ENCODE results near the gene PCDHGA1. TPM values are rescaled to one million over a fixed set of nuclear protein-coding genes. Genes with fewer than 3 reads are reported as not detected.

Gene PCDHGA1
- polyA plus RNA-seq, 1 donor from 2014 or later, result 0.19 TPM

DNA sequence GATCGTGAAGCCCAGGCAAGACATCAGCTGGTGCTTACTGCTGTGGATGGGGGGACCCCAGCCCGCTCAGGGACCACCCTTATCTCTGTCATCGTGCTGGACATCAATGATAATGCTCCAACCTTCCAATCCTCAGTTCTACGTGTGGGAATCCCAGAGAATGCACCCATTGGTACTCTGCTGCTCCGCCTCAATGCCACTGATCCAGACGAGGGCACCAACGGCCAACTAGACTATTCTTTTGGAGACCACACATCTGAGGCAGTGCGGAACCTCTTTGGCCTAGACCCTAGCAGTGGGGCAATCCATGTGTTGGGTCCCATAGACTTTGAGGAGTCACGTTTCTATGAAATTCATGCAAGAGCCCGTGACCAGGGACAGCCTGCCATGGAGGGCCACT lies 159.5 kb downstream of the PCDHGA1 start:
- Histone ChIP-seq H3K4me2 (ENCODE audit: low read length) (no peak overlapping the region), H3K9me2 (ENCODE audit: insufficient read depth, low read length) (no peaks in the 10 kb centered on the region), H3K27ac (ENCODE audit: low read length) (no peak overlapping the region), H3K27me3 (ENCODE audit: insufficient read depth, low read depth, low read length) (no peaks in the 10 kb centered on the region), H3K36me3 (ENCODE audit: insufficient read depth, low read length) (peaks cover 30% of the 10 kb centered on the region), H4K20me1 (ENCODE audit: insufficient read depth) (no peaks in the 10 kb centered on the region), H3K79me2 (replicated peaks; ENCODE audit: insufficient read depth, low read length) (peaks cover 10% of the 10 kb centered on the region), H3K9ac (ENCODE audit: low read length) (no peak overlapping the region), H2AFZ (ENCODE audit: low read depth, low read length) (no peak overlapping the region), H3F3A (ENCODE audit: insufficient read depth, low read length, poor library complexity, severe bottlenecking) (no peaks in the 10 kb centered on the region), H3K9me3 (ENCODE audit: low read length) (peaks cover 54% of the 10 kb centered on the region), H3K4me3 (ENCODE audit: low read length) (no peak overlapping the region)
- TF ChIP-seq, protein P1, sequence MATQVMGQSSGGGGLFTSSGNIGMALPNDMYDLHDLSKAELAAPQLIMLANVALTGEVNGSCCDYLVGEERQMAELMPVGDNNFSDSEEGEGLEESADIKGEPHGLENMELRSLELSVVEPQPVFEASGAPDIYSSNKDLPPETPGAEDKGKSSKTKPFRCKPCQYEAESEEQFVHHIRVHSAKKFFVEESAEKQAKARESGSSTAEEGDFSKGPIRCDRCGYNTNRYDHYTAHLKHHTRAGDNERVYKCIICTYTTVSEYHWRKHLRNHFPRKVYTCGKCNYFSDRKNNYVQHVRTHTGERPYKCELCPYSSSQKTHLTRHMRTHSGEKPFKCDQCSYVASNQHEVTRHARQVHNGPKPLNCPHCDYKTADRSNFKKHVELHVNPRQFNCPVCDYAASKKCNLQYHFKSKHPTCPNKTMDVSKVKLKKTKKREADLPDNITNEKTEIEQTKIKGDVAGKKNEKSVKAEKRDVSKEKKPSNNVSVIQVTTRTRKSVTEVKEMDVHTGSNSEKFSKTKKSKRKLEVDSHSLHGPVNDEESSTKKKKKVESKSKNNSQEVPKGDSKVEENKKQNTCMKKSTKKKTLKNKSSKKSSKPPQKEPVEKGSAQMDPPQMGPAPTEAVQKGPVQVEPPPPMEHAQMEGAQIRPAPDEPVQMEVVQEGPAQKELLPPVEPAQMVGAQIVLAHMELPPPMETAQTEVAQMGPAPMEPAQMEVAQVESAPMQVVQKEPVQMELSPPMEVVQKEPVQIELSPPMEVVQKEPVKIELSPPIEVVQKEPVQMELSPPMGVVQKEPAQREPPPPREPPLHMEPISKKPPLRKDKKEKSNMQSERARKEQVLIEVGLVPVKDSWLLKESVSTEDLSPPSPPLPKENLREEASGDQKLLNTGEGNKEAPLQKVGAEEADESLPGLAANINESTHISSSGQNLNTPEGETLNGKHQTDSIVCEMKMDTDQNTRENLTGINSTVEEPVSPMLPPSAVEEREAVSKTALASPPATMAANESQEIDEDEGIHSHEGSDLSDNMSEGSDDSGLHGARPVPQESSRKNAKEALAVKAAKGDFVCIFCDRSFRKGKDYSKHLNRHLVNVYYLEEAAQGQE (IDR thresholded peaks at IDR 0.05; ENCODE audit: borderline replicate concordance), result no peak

DNA sequence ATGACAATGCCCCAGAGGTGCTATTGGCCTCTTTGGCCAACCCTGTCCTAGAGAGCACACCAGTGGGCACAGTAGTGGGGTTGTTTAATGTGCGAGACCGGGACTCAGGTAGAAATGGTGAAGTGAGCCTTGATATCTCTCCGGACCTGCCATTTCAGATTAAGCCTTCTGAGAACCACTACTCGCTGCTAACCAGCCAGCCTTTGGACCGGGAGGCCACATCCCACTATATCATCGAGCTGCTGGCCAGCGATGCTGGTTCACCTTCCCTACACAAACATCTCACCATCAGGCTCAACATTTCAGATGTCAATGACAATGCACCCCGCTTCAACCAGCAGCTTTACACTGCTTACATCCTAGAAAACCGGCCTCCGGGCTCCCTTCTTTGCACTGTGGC lies 160.0 kb downstream of the PCDHGA1 start:
- Histone ChIP-seq H2AFZ (ENCODE audit: low read depth, low read length) (no peak overlapping the region), H4K20me1 (ENCODE audit: insufficient read depth) (no peaks in the 10 kb centered on the region), H3K27me3 (ENCODE audit: insufficient read depth, low read depth, low read length) (no peaks in the 10 kb centered on the region), H3K4me2 (ENCODE audit: low read length) (no peak overlapping the region), H3K9me2 (ENCODE audit: insufficient read depth, low read length) (no peaks in the 10 kb centered on the region), H3K9me3 (ENCODE audit: low read length) (peaks cover 54% of the 10 kb centered on the region), H3F3A (ENCODE audit: insufficient read depth, low read length, poor library complexity, severe bottlenecking) (no peaks in the 10 kb centered on the region), H3K9ac (ENCODE audit: low read length) (no peak overlapping the region), H3K27ac (ENCODE audit: low read length) (no peak overlapping the region), H3K79me2 (replicated peaks; ENCODE audit: insufficient read depth, low read length) (peaks cover 13% of the 10 kb centered on the region), H3K36me3 (ENCODE audit: insufficient read depth, low read length) (peaks cover 30% of the 10 kb centered on the region), H3K4me3 (ENCODE audit: low read length) (no peak overlapping the region)
- TF ChIP-seq TAF1 (IDR thresholded peaks at IDR 0.05; ENCODE audit: low read depth) (no peak), MXI1 (conservative IDR thresholded peaks at IDR 0.05; ENCODE audit: poor library complexity, severe bottlenecking) (no peak), POLR2AphosphoS5 (IDR thresholded peaks at IDR 0.05) (no peak), RAD21 (conservative IDR thresholded peaks at IDR 0.05) (no peak), SMC3 (conservative IDR thresholded peaks at IDR 0.05; ENCODE audit: poor library complexity) (no peak), EZH2 (IDR thresholded peaks at IDR 0.05; ENCODE audit: borderline replicate concordance, insufficient read depth, low read length, poor library complexity, severe bottlenecking) (no peak), EP300 (conservative IDR thresholded peaks at IDR 0.05; ENCODE audit: poor library complexity, severe bottlenecking) (no peak)
- TF ChIP-seq, protein P1 (IDR thresholded peaks at IDR 0.05; ENCODE audit: borderline replicate concordance), result no peak
- TF ChIP-seq, protein P2, sequence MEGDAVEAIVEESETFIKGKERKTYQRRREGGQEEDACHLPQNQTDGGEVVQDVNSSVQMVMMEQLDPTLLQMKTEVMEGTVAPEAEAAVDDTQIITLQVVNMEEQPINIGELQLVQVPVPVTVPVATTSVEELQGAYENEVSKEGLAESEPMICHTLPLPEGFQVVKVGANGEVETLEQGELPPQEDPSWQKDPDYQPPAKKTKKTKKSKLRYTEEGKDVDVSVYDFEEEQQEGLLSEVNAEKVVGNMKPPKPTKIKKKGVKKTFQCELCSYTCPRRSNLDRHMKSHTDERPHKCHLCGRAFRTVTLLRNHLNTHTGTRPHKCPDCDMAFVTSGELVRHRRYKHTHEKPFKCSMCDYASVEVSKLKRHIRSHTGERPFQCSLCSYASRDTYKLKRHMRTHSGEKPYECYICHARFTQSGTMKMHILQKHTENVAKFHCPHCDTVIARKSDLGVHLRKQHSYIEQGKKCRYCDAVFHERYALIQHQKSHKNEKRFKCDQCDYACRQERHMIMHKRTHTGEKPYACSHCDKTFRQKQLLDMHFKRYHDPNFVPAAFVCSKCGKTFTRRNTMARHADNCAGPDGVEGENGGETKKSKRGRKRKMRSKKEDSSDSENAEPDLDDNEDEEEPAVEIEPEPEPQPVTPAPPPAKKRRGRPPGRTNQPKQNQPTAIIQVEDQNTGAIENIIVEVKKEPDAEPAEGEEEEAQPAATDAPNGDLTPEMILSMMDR (IDR thresholded peaks at IDR 0.05; ENCODE audit: poor library complexity, severe bottlenecking), result no peak
